IMR-90 (cell line): ENCODE data around the gene DCHS2.

Experiments
- BHLHE40 ChIP-seq: fragments of 150-350 bp; IDR thresholded peaks from 2 replicates; pipeline ENCODE4 v1.6.1; 2016; ENCODE audit warnings: mild to moderate bottlenecking, low read depth, low read length
- CEBPB ChIP-seq: IDR thresholded peaks from 2 replicates; pipeline ENCODE4 v1.6.1; 2012; ENCODE audit warnings: low read depth, low read length, improper control_type of control experiment
- CTCF ChIP-seq: conservative IDR thresholded peaks from 2 replicates; pipeline ENCODE4 v1.5.1; 2012; ENCODE audit warnings: mild to moderate bottlenecking, low read depth, low read length, improper control_type of control experiment
- FOS ChIP-seq: fragments of 150-350 bp; IDR thresholded peaks from 2 replicates; pipeline ENCODE4 v1.6.1; 2016; ENCODE audit warnings: low read depth, low read length
- MAZ ChIP-seq: IDR thresholded peaks from 2 replicates; pipeline ENCODE4 v1.6.1; 2012; ENCODE audit warnings: low read depth, mild to moderate bottlenecking, low read length, improper control_type of control experiment, moderate library complexity, borderline replicate concordance
- NFE2L2 ChIP-seq: fragments of 150-350 bp; IDR thresholded peaks from 2 replicates; pipeline ENCODE4 v1.6.1; 2016; ENCODE audit warnings: low read depth, mild to moderate bottlenecking, low read length
- POLR2A ChIP-seq: IDR thresholded peaks from 2 replicates; pipeline ENCODE4 v1.6.1; 2012; ENCODE audit warnings: mild to moderate bottlenecking, low read depth, low read length
- RAD21 ChIP-seq: IDR thresholded peaks from 2 replicates; pipeline ENCODE4 v1.6.1; 2012; ENCODE audit warnings: low read length, improper control_type of control experiment
- RCOR1 ChIP-seq: IDR thresholded peaks from 2 replicates; pipeline ENCODE4 v1.6.1; 2012; ENCODE audit warnings: mild to moderate bottlenecking, low read length, improper control_type of control experiment; ENCODE audit not compliant: insufficient replicate concordance
- RFX5 ChIP-seq: IDR thresholded peaks from 2 replicates; pipeline ENCODE4 v1.8.0; 2012; ENCODE audit warnings: low read depth, mild to moderate bottlenecking, low read length, moderate library complexity
- SMC3 ChIP-seq: fragments of 150-350 bp; IDR thresholded peaks from 2 replicates; pipeline ENCODE4 v1.6.1; 2016; ENCODE audit warnings: low read depth, mild to moderate bottlenecking, antibody characterized with exemption, low read length, moderate library complexity
- TF ChIP-seq, protein P1 (sequence below): fragments of 150-350 bp; IDR thresholded peaks from 2 replicates; pipeline ENCODE4 v1.6.1; 2017; ENCODE audit warnings: mild to moderate bottlenecking, antibody characterized with exemption, low read length, low read depth

DNA sequence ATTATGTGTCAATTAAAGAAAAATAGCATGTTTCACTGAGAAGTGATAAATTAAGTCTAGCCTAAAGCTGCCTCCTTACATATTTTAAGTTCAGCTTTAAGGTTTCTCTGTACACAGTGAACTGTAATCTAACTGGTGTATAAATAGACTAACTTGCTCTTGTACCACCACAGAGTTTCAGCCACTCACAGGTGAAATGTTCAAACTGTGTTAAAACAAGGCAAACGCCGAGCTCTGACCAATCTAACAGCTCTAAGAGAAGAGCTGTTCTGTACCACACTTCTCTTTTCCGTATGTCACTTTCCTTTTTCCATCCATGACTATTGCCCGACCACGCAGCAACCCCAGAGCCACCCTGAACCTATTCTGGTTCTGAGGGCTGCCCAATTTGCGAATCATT is 64.5 kb downstream of the DCHS2 start:
- TF ChIP-seq POLR2A (no peak), CEBPB (no peak), CTCF (no peak), RCOR1 (no peak), RAD21 (no peak), NFE2L2 (no peak), MAZ (no peak), FOS (no peak), SMC3 (no peak), RFX5 (no peak), BHLHE40 (no peak)
- TF ChIP-seq, protein P1, sequence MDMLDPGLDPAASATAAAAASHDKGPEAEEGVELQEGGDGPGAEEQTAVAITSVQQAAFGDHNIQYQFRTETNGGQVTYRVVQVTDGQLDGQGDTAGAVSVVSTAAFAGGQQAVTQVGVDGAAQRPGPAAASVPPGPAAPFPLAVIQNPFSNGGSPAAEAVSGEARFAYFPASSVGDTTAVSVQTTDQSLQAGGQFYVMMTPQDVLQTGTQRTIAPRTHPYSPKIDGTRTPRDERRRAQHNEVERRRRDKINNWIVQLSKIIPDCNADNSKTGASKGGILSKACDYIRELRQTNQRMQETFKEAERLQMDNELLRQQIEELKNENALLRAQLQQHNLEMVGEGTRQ: no peak
